ENCODE results near the gene WWOX. TPM values are rescaled to one million over a fixed set of nuclear protein-coding genes. Genes with fewer than 3 reads are reported as not detected.

The WWOX gene
- total RNA-seq, 4 donors from 2014 or later = 12.9 to 53.5 (median 25.6) TPM

DNA sequence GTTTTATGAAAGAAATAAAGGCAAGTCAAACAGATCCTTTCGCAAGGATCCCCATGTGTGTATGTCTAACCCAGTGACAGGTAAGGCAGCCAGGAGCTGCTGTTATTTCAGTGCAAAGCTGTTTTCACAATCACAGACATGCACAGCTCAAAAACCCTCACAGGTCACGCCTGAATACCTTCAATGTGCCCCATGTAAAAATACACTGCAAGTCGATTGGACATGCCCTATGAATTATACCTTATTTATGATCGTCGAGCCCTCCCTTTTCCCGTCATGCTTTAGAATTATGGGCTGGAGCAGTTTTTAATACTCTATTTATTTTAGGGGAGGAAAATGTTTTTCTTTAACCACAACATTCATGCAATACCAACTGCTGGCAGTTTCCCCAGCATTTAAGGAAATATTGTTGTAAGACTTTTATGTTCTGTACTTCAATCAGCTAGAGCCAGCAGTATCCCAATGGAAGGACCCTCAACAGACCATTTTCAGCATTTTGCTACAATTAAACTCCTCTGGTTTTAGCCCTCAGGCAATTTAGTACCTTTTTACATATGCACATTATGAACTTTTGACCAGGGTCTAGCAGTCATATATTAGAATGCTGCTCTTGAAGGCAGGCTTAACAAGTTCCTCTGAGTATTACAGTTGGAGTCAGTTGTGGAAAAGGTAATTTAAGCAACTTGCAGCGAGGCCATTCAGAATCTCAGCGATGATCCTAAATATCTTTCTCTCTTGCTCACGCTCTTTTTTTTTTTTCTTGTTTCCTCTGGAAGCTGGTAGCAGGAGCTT, 362.2 kb downstream of the WWOX start:
- no peaks in the 10 kb centered on the region for H3K27me3 ChIP-seq
- peaks cover 0 to 12% (median 0%) of the 10 kb centered on the region in 3 donors for H3K4me1 ChIP-seq
- no peak for TF ChIP-seq EP300 (IDR thresholded peaks at IDR 0.05)
- no peak for TF ChIP-seq POLR2A (IDR thresholded peaks at IDR 0.05)
- TF ChIP-seq POLR2AphosphoS5 (IDR thresholded peaks at IDR 0.05) = no peak
- TF ChIP-seq, protein P1, sequence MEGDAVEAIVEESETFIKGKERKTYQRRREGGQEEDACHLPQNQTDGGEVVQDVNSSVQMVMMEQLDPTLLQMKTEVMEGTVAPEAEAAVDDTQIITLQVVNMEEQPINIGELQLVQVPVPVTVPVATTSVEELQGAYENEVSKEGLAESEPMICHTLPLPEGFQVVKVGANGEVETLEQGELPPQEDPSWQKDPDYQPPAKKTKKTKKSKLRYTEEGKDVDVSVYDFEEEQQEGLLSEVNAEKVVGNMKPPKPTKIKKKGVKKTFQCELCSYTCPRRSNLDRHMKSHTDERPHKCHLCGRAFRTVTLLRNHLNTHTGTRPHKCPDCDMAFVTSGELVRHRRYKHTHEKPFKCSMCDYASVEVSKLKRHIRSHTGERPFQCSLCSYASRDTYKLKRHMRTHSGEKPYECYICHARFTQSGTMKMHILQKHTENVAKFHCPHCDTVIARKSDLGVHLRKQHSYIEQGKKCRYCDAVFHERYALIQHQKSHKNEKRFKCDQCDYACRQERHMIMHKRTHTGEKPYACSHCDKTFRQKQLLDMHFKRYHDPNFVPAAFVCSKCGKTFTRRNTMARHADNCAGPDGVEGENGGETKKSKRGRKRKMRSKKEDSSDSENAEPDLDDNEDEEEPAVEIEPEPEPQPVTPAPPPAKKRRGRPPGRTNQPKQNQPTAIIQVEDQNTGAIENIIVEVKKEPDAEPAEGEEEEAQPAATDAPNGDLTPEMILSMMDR (IDR thresholded peaks at IDR 0.05) = no peak
- ATAC-seq = no peak
- H3K27ac ChIP-seq = no peak overlapping the region
- H3K4me3 ChIP-seq = no peak overlapping the region
- WGBS, 2 donors (ENCODE audit: low coverage in 1 of 2) = 73 to 83% methylated on average over 9 of the region's 9 CpGs
- H3K9me3 ChIP-seq = no peaks in the 10 kb centered on the region
- no peaks in the 10 kb centered on the region for H3K36me3 ChIP-seq

DNA sequence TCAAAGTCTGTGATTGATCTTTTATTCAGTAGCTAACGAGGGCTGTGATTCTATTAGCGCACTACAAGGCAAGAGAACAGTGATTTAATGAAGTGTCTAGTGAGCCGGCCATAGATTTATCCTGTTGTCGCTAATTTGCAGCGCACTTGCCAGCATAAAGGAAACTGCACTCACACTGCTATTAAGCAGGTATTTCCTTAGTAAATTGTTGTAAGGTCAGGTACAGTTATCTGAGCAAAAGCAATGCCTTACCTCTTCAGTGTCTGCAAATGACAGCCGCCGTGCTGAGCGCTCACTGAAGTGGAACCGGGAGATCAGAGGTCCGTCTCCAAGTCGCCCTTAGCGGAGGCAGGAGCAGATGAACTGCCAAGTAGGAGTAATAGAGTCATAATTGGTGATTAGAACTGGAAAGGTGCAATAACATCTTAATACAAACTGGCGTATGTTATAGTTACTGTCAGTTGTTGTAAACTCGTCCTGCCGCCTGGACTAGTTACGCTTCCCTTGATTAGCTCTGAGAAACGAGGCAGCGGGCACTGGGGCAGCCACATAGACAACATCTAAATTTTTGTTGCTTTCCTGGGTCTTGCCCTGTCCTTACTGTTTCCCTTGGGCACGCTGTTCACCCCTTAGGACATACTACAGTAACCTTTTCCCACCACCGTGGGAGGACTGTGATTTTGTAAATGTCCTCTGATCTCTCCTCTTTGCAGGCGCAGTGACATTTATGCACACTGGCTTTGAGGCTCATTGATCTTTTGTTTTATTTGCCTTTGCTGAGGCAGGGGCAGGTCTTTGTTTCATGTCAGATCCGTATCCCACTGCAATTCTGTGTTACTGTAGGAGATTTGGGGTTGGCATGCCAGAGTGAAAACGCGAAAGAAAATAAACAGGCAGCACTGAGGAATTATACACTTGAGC, 363.1 kb downstream of the WWOX start:
- peak overlapping the region in 1 of 2 donors; percentile 14 for H3K4me3 ChIP-seq
- no peak overlapping the region for H3K27ac ChIP-seq
- no peaks in the 10 kb centered on the region for H3K27me3 ChIP-seq
- H3K4me1 ChIP-seq = peaks cover 0 to 12% (median 0%) of the 10 kb centered on the region in 3 donors
- 31 to 84% methylated on average over 13 to 20 of the region's 24 CpGs for whole genome bisulfite sequencing, 2 donors (ENCODE audit: low coverage in 1 of 2)
- ATAC-seq = no peak
- H3K9me3 ChIP-seq = no peaks in the 10 kb centered on the region
- TF ChIP-seq, protein P1 (IDR thresholded peaks at IDR 0.05) = no peak
- TF ChIP-seq POLR2AphosphoS5 (IDR thresholded peaks at IDR 0.05) = no peak
- TF ChIP-seq EP300 (IDR thresholded peaks at IDR 0.05) = no peak
- no peaks in the 10 kb centered on the region for H3K36me3 ChIP-seq

DNA sequence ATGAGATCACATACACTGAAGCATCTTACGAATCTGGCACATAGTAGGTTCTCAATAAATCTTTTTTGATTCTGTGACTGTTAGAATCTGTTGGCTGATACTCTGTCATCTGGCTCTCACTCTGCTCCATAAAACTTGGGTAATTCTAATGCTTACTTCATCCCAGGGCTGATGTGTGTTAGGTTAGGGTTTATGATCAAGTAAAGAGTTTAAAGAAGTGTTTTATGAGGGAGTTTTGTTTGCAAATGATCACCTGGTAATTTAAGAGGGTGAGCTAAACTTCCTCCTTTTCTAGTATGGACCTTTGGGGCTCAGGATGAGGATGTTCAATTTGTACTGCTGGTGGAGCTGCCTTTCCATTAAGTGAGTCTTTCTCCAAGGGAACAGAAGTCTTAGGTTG, 364.1 kb downstream of the WWOX start:
- no peak for ATAC-seq
- H3K27me3 ChIP-seq = no peaks in the 10 kb centered on the region
- H3K4me1 ChIP-seq = peaks cover 0 to 12% (median 0%) of the 10 kb centered on the region in 3 donors
- H3K4me3 ChIP-seq = no peak overlapping the region
- 82 to 88% methylated on average over 1 of the region's 1 CpG for WGBS, 2 donors (ENCODE audit: low coverage in 1 of 2)
- TF ChIP-seq EP300 (IDR thresholded peaks at IDR 0.05) = no peak
- TF ChIP-seq POLR2AphosphoS5 (IDR thresholded peaks at IDR 0.05) = no peak
- TF ChIP-seq POLR2A (IDR thresholded peaks at IDR 0.05) = no peak
- TF ChIP-seq, protein P1 (IDR thresholded peaks at IDR 0.05) = no peak
- H3K27ac ChIP-seq = no peak overlapping the region
- no peaks in the 10 kb centered on the region for H3K9me3 ChIP-seq
- H3K36me3 ChIP-seq = no peaks in the 10 kb centered on the region

DNA sequence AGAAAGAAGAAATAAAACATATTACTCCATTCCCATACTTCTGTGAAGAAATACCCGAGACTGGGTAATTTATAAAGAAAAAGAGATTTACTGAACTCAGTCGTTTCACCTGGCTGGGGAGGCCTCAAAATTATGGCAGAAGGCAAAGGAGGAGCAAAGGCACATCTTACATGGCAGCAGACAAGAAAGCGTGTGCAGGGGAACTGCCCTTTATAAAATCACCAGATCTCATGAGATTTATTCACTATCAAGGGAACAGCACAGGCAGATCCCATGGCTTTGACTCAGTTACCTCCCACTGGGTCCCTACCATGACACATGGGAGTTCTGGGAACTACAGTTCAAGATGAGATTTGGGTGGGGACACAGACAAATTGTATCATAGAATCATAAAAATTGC, 365.4 kb downstream of the WWOX start:
- Histone ChIP-seq H3K4me1 (peaks cover 0 to 12% (median 0%) of the 10 kb centered on the region in 3 donors), H3K27me3 (no peaks in the 10 kb centered on the region), H3K36me3 (no peaks in the 10 kb centered on the region), H3K4me3 (no peak overlapping the region), H3K9me3 (no peaks in the 10 kb centered on the region), H3K27ac (no peak overlapping the region)
- no peak for ATAC-seq
- 93% methylated on average over 3 of the region's 3 CpGs; no CpG with 5 or more reads in 1 of the 2 donors for WGBS, 2 donors (ENCODE audit: low coverage in 1 of 2)
- TF ChIP-seq POLR2AphosphoS5 (IDR thresholded peaks at IDR 0.05) = no peak
- no peak for TF ChIP-seq POLR2A (IDR thresholded peaks at IDR 0.05)
- TF ChIP-seq, protein P1 (IDR thresholded peaks at IDR 0.05) = no peak
- TF ChIP-seq EP300 (IDR thresholded peaks at IDR 0.05) = no peak

Measured in gastroesophageal sphincter (tissue), 4 donors.